Mucosa of rectum (tissue), 2 donors: ENCODE results near the gene ZPLD1.

Experiments
- H3K27ac ChIP-seq, 2 donors: one replicate each; pipeline ENCODE4 v1.7.0; 2013; ENCODE audit warnings: inconsistent platforms in 2 of 2, low read depth in 2 of 2, low read length in 2 of 2
- H3K27me3 ChIP-seq, 2 donors: one replicate each; pipeline ENCODE4 v1.7.0; 2013; ENCODE audit warnings: low read length in 2 of 2; ENCODE audit not compliant: control insufficient read depth in 2 of 2, insufficient read depth in 2 of 2
- H3K36me3 ChIP-seq, 2 donors: one replicate each; pipeline ENCODE4 v1.7.0; 2013; ENCODE audit warnings: low read length in 2 of 2; ENCODE audit not compliant: control insufficient read depth in 2 of 2, insufficient read depth in 2 of 2
- H3K4me1 ChIP-seq, 2 donors: one replicate each; pipeline ENCODE4 v1.7.0; 2013; ENCODE audit warnings: low read length in 2 of 2, mild to moderate bottlenecking in 1 of 2; ENCODE audit not compliant: control insufficient read depth in 2 of 2, insufficient read depth in 2 of 2
- H3K4me3 ChIP-seq, 2 donors: one replicate each; pipeline ENCODE4 v1.7.0; 2013; ENCODE audit warnings: low read length in 2 of 2
- H3K9ac ChIP-seq, 2 donors: one replicate each; pipeline ENCODE4 v1.7.0; 2013; ENCODE audit warnings: low read length in 2 of 2, low read depth in 1 of 2, mild to moderate bottlenecking in 1 of 2
- H3K9me3 ChIP-seq, 2 donors: one replicate each; pipeline ENCODE4 v1.7.0; 2013; ENCODE audit warnings: low read length in 2 of 2; ENCODE audit not compliant: control insufficient read depth in 2 of 2
- donor health status: healthy.
- donor health status: Normal muscosa, but diverticular disease.

ZPLD1 gene

GRCh38 chr3:102512734-102513504 is 78.1 kb downstream of the ZPLD1 start:
- no peaks in the 10 kb centered on the region for H3K36me3 ChIP-seq
- H3K4me3 ChIP-seq: no peak overlapping the region
- no peaks in the 10 kb centered on the region for H3K9me3 ChIP-seq
- H3K9ac ChIP-seq: no peak overlapping the region
- H3K27me3 ChIP-seq: no peaks in the 10 kb centered on the region
- no peak overlapping the region for H3K27ac ChIP-seq
- H3K4me1 ChIP-seq: no peaks in the 10 kb centered on the region

GRCh38 chr3:102514241-102514640 is 79.4 kb downstream of the ZPLD1 start:
- no peak overlapping the region for H3K27ac ChIP-seq
- no peaks in the 10 kb centered on the region for H3K9me3 ChIP-seq
- no peaks in the 10 kb centered on the region for H3K4me1 ChIP-seq
- no peaks in the 10 kb centered on the region for H3K27me3 ChIP-seq
- no peaks in the 10 kb centered on the region for H3K36me3 ChIP-seq
- H3K9ac ChIP-seq: no peak overlapping the region
- no peak overlapping the region for H3K4me3 ChIP-seq

DNA sequence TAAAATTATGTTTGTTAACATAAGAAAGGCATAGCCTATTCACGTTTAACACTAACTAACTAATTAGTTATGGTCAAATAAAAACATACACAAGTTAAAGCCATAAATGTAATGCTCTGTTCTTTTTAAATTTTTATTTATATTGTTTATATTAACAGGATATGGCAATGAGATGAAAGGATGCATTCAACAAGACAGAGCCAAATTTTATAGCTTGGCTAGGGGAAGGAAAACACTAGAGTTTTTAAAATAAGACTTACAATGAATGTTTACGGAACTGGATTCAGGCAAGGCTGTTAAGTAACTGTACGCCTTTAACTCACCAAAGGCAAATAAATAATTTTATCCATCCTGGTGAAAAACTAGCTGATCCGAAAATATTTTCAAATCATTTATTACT is 86.4 kb downstream of the ZPLD1 start:
- no peak overlapping the region for H3K27ac ChIP-seq
- no peaks in the 10 kb centered on the region for H3K36me3 ChIP-seq
- H3K27me3 ChIP-seq: no peaks in the 10 kb centered on the region
- H3K4me1 ChIP-seq: no peaks in the 10 kb centered on the region
- no peaks in the 10 kb centered on the region for H3K9me3 ChIP-seq
- no peak overlapping the region for H3K4me3 ChIP-seq
- no peak overlapping the region for H3K9ac ChIP-seq

- H3K9ac ChIP-seq: no peak overlapping the region
- H3K27ac ChIP-seq: no peak overlapping the region
- no peaks in the 10 kb centered on the region for H3K36me3 ChIP-seq
- H3K4me3 ChIP-seq: no peak overlapping the region
- H3K9me3 ChIP-seq: no peaks in the 10 kb centered on the region
- H3K4me1 ChIP-seq: no peaks in the 10 kb centered on the region
- H3K27me3 ChIP-seq: no peaks in the 10 kb centered on the region
These were observed 90.8 kb downstream of the ZPLD1 start for GRCh38 chr3:102525624-102526023.

DNA sequence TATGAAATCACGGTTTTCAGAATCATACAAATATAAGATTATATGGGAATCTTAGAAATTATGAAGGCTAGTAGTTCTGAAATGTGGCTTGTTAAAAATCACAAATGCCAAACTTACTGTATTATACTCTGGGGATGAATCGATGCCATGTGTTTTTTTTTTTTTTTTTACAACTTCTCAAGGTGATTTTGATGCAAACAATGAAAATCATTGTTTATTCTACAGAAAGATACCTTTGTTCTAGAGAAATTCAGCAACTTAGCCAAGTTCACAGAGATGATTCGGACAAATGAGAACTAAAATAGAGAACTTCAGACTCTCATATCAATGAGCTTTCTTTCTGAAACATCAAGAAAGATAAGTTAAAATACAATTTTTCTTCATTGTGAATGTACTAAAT is 92.0 kb downstream of the ZPLD1 start:
- Histone ChIP-seq H3K9me3 (no peaks in the 10 kb centered on the region), H3K4me1 (no peaks in the 10 kb centered on the region), H3K9ac (no peak overlapping the region), H3K27ac (no peak overlapping the region), H3K27me3 (no peaks in the 10 kb centered on the region), H3K36me3 (no peaks in the 10 kb centered on the region), H3K4me3 (no peak overlapping the region)

- Histone ChIP-seq H3K27me3 (no peaks in the 10 kb centered on the region), H3K9ac (no peak overlapping the region), H3K27ac (no peak overlapping the region), H3K4me1 (no peaks in the 10 kb centered on the region), H3K36me3 (no peaks in the 10 kb centered on the region), H3K4me3 (no peak overlapping the region), H3K9me3 (no peaks in the 10 kb centered on the region)
These were observed 93.9 kb downstream of the ZPLD1 start for GRCh38 chr3:102528727-102529126.
